Measurements from ENCODE around the gene TBRG4.

DNA sequence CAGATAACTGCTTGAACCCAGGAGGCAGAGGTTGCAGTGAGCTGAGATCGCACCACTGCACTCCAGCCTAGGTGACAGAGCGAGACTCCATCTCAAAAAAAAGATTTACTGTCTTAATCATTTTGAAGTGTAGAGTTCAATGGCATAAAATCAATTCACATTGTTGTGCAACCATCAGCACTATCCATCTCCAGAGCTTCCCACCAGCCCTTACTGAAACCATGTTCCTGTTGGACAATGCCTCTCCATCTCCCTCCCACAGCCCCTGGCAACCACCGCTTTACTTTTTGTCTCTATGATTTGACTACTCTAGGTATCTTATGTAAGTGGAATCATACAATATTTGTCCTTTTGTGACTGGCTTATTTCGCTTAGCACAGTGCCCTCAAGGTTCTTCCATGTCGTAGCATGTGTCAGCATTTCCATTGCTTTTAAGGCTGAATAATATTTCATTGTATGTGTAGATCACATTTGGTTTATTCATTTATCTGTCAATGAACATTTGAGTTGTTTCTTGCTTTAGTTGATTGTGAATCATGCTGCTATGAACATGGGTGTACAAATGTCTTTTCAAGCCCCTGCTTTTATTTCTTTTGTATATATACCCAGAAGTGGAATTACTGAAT lies 55.8 kb downstream of the TBRG4 start:
- no peak for TF ChIP-seq EZH2 (IDR thresholded peaks at IDR 0.05; ENCODE audit: borderline replicate concordance, low read depth, low read length, severe bottlenecking)
- TF ChIP-seq, protein P1, sequence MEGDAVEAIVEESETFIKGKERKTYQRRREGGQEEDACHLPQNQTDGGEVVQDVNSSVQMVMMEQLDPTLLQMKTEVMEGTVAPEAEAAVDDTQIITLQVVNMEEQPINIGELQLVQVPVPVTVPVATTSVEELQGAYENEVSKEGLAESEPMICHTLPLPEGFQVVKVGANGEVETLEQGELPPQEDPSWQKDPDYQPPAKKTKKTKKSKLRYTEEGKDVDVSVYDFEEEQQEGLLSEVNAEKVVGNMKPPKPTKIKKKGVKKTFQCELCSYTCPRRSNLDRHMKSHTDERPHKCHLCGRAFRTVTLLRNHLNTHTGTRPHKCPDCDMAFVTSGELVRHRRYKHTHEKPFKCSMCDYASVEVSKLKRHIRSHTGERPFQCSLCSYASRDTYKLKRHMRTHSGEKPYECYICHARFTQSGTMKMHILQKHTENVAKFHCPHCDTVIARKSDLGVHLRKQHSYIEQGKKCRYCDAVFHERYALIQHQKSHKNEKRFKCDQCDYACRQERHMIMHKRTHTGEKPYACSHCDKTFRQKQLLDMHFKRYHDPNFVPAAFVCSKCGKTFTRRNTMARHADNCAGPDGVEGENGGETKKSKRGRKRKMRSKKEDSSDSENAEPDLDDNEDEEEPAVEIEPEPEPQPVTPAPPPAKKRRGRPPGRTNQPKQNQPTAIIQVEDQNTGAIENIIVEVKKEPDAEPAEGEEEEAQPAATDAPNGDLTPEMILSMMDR (IDR thresholded peaks at IDR 0.05; ENCODE audit: borderline replicate concordance, extremely low read depth, low read length, poor library complexity, severe bottlenecking), result no peak
